Measurements from ENCODE around the gene LRRC7. TPM values are rescaled to one million over a fixed set of nuclear protein-coding genes. Genes with fewer than 3 reads are reported as not detected.

Gene LRRC7
- total RNA-seq, 4 donors from 2014 or later: under 0.01 TPM; not detected in 3

- no peak overlapping the region for H3K4me3 ChIP-seq
- intact Hi-C loops (cut with DNase I): no loop called here
- no peak overlapping the region for H3K27ac ChIP-seq
- 79 to 81% methylated on average over 3 of the region's 3 CpGs for WGBS, 2 donors
- H3K9me3 ChIP-seq: no peaks in the 10 kb centered on the region
- H3K36me3 ChIP-seq: no peaks in the 10 kb centered on the region
- H3K4me1 ChIP-seq: no peaks in the 10 kb centered on the region
- no peak for DNase-seq
- no peaks in the 10 kb centered on the region for H3K27me3 ChIP-seq
- no peak for TF ChIP-seq POLR2A (IDR thresholded peaks at IDR 0.05)
- TF ChIP-seq, protein P1, sequence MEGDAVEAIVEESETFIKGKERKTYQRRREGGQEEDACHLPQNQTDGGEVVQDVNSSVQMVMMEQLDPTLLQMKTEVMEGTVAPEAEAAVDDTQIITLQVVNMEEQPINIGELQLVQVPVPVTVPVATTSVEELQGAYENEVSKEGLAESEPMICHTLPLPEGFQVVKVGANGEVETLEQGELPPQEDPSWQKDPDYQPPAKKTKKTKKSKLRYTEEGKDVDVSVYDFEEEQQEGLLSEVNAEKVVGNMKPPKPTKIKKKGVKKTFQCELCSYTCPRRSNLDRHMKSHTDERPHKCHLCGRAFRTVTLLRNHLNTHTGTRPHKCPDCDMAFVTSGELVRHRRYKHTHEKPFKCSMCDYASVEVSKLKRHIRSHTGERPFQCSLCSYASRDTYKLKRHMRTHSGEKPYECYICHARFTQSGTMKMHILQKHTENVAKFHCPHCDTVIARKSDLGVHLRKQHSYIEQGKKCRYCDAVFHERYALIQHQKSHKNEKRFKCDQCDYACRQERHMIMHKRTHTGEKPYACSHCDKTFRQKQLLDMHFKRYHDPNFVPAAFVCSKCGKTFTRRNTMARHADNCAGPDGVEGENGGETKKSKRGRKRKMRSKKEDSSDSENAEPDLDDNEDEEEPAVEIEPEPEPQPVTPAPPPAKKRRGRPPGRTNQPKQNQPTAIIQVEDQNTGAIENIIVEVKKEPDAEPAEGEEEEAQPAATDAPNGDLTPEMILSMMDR (IDR thresholded peaks at IDR 0.05): no peak
Measured at GRCh38 chr1:69992594-69992993, 424.9 kb downstream of the LRRC7 start.

- DNase-seq: no peak
- WGBS, 2 donors: 66% methylated on average over 4 of the region's 4 CpGs
- Histone ChIP-seq H3K36me3 (no peaks in the 10 kb centered on the region), H3K27me3 (no peaks in the 10 kb centered on the region), H3K27ac (no peak overlapping the region), H3K9me3 (no peaks in the 10 kb centered on the region), H3K4me1 (no peaks in the 10 kb centered on the region), H3K4me3 (no peak overlapping the region)
- intact Hi-C loops (cut with DNase I): no loop called here
- no peak for TF ChIP-seq POLR2A (IDR thresholded peaks at IDR 0.05)
- TF ChIP-seq, protein P1 (IDR thresholded peaks at IDR 0.05): no peak
Measured at GRCh38 chr1:69993810-69994209, 426.1 kb downstream of the LRRC7 start.

GRCh38 chr1:69994241-69994640 lies 426.5 kb downstream of the LRRC7 start:
- H3K9me3 ChIP-seq: no peaks in the 10 kb centered on the region
- TF ChIP-seq, protein P1 (IDR thresholded peaks at IDR 0.05): no peak
- TF ChIP-seq POLR2A (IDR thresholded peaks at IDR 0.05): no peak
- no peaks in the 10 kb centered on the region for H3K27me3 ChIP-seq
- H3K4me1 ChIP-seq: no peaks in the 10 kb centered on the region
- no peak overlapping the region for H3K4me3 ChIP-seq
- 11 to 14% methylated on average over 1 of the region's 1 CpG for WGBS, 2 donors
- DNase-seq: no peak
- intact Hi-C loops (cut with DNase I): no loop called here
- no peaks in the 10 kb centered on the region for H3K36me3 ChIP-seq
- no peak overlapping the region for H3K27ac ChIP-seq

DNA sequence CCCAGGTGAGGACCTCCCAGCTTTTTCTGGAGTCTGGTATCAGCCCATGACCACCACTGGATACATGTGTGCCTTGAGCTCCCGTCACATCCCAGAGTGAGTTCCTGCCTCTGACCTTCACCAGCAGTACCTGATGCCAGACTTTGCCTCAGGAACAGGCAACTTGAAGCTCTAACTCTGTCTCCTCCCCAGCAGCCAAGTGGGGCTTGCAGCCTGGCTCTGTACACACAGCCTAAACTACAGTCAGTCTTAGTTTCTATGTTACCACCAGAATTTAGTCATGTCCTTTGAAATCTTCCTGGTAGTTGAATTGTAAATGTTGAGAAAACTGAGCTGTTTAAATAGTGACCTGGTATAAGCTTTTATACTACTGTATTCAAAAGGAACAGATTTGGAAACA lies 431.1 kb downstream of the LRRC7 start:
- intact Hi-C loops (cut with DNase I): no loop called here
- TF ChIP-seq POLR2A (IDR thresholded peaks at IDR 0.05): no peak
- TF ChIP-seq, protein P1 (IDR thresholded peaks at IDR 0.05): no peak

DNA sequence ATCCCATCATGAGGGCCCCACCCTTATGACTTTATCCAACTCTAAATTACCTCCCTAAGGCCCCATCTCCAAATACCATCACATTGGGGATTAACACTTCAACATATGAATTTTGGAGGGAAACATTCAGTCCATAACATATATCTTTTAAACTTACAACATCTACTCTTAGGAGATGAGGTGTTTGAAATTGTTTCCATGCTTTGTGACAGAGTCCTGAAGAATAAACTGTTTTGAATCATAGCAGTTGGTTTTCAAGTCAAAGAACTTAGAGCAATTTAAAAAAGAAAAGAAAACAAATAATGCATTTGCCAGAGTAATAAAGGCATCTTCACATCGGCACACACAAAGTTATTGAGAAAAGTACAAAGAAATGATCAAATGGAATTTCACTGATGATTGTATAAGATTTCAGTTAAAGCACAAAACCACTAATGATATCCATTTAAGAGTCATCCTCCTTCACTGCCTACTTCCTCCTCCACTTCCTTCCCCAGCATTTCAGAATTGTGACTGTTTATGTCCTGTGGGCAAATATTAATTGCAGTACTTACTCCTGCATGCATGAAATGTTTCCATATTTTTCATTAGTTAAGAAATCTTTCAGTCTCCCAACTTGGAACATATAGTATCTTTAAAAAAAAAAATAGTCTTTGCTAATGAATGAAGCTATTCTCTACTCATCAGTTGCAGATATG lies 435.6 kb downstream of the LRRC7 start:
- TF ChIP-seq, protein P1 (IDR thresholded peaks at IDR 0.05): no peak
- TF ChIP-seq POLR2A (IDR thresholded peaks at IDR 0.05): no peak
- Histone ChIP-seq H3K4me1 (no peaks in the 10 kb centered on the region), H3K27ac (no peak overlapping the region), H3K36me3 (no peaks in the 10 kb centered on the region), H3K4me3 (no peak overlapping the region), H3K9me3 (no peaks in the 10 kb centered on the region), H3K27me3 (no peaks in the 10 kb centered on the region)
- DNase-seq: no peak
- intact Hi-C loops (cut with DNase I): no loop called here
- WGBS, 2 donors: 67 to 68% methylated on average over 1 of the region's 1 CpG

More for the DNA sequence above, 431.1 kb downstream of the LRRC7 start:
- Histone ChIP-seq H3K27me3 (no peaks in the 10 kb centered on the region), H3K4me1 (no peaks in the 10 kb centered on the region), H3K9me3 (no peaks in the 10 kb centered on the region), H3K27ac (no peak overlapping the region), H3K4me3 (no peak overlapping the region), H3K36me3 (no peaks in the 10 kb centered on the region)
- DNase-seq: no peak
- WGBS, 2 donors: no CpG with 5 or more reads among the region's 1 CpG

Measured in esophagus squamous epithelium (tissue), 5 donors.